Measurements from ENCODE around the gene DISP3.

DISP3 gene

DNA sequence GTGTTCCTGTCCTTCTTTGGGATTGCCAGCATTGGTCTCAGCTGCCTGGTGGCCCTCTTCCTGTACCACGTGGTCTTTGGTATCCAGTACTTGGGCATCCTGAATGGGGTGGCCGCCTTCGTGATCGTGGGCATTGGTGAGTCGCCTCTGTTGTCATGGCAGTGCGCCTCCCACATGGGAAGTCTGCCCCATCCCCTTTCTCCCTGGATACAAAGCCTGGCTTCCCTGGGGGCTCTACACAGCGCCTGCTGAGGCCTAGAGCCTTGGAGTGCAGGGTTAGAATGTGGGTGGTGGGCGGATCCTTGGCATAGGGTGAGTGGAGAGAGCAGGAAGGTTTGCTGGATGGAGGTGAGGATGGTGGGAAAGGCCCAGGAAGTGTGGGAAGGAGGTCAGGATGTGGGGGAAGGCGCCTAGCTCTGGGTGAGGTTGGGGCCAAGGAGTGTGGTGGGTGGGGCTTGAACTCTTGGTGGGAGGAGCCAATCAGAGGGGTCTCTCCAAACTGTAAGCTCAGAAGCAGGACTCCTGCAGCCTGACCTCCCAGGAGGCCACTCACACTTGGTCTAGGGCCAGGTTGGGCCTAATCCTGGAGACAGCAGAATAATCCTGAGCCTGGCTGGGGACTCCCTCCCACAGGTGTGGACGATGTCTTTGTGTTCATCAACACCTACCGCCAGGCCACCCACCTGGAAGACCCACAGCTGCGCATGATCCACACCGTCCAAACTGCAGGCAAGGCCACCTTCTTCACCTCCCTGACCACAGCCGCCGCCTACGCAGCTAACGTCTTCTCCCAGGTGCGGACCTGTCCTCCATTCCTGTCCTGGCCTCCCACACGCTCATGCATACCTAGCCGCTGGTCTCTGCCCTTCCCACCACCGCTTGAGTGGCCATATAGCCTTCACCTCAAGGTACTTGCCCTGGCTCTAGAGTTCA, 36.7 kb downstream of the DISP3 start:
- Histone ChIP-seq H3K4me3 (ENCODE audit: low read depth in 1 of 2, low read length in 1 of 2) (no peak overlapping the region), H3K9me3 (no peaks in the 10 kb centered on the region), H3K36me3 (no peaks in the 10 kb centered on the region), H3K4me1 (ENCODE audit: control insufficient read depth in 1 of 2, insufficient read depth in 1 of 2, low read depth in 1 of 2, low read length in 1 of 2) (no peaks in the 10 kb centered on the region), H3K27me3 (no peaks in the 10 kb centered on the region), H3K27ac (no peak overlapping the region)
- TF ChIP-seq, protein P1, sequence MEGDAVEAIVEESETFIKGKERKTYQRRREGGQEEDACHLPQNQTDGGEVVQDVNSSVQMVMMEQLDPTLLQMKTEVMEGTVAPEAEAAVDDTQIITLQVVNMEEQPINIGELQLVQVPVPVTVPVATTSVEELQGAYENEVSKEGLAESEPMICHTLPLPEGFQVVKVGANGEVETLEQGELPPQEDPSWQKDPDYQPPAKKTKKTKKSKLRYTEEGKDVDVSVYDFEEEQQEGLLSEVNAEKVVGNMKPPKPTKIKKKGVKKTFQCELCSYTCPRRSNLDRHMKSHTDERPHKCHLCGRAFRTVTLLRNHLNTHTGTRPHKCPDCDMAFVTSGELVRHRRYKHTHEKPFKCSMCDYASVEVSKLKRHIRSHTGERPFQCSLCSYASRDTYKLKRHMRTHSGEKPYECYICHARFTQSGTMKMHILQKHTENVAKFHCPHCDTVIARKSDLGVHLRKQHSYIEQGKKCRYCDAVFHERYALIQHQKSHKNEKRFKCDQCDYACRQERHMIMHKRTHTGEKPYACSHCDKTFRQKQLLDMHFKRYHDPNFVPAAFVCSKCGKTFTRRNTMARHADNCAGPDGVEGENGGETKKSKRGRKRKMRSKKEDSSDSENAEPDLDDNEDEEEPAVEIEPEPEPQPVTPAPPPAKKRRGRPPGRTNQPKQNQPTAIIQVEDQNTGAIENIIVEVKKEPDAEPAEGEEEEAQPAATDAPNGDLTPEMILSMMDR (IDR thresholded peaks at IDR 0.05): no peak

DNA sequence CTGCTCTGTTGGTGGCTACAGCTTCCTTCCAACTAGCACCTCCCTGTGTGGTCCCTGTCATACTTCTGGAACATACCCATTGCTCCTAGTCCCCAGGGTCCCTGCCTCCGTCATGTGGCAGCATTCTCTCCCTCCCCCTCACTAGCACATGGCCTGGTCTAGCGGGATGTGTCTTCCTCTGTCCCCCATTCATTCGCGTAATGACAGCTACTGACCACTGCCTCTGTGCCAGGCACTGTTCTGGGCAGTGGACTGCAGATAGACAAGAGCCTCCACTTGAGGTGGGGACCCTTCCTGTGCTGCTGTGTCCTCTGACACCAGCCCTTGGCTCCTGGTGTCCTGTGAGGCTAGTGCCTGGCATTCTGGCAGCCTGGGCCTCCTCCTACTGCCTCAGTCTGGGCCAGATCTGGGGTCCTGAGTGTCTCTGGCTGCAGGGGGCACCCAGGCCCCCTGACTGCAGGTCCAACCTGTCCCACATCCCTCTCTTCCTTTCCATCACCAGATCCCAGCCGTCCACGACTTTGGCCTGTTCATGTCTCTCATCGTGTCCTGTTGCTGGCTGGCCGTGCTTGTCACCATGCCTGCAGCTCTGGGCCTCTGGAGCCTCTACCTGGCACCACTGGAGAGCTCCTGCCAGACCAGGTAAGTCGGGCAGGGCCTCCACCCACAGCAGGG, 38.1 kb downstream of the DISP3 start:
- TF ChIP-seq, protein P1 (IDR thresholded peaks at IDR 0.05): no peak
- Histone ChIP-seq H3K36me3 (no peaks in the 10 kb centered on the region), H3K4me3 (ENCODE audit: low read depth in 1 of 2, low read length in 1 of 2) (no peak overlapping the region)

DNA sequence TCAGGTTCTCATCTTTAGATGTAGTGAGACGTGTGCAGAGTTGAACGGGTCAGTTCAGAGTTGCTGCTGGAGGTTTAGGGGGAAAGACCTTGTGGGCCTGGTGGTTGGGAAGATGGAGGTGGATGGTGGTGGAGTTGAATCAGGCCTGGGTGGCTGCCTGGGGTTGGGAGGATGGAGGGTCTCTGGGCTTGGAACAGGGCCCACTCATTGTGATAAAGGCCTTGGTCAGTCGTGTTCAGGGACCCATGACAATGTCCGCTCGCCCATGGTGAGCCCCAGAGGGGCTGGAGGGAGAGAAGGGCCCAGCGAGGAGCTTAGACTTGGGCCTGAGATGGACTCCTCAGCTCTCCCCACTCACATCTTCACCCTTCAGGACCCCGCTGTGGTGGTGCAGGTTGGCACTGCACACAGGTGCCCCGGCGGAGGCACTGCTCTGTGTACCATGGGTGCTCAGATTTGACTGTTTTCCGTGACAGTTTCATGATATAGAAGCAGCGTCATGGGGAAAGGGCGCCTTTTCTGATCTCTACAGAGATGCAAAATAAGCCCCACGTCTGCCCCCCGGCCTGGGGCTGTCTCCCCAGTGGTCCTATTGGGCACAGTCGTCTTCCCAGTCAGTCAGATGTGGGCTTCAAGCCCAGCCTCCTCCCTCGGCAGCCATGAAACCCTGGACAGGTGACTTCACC, 39.2 kb downstream of the DISP3 start:
- TF ChIP-seq, protein P1 (IDR thresholded peaks at IDR 0.05): no peak
- Histone ChIP-seq H3K4me1 (ENCODE audit: control insufficient read depth in 1 of 2, insufficient read depth in 1 of 2, low read depth in 1 of 2, low read length in 1 of 2) (no peaks in the 10 kb centered on the region), H3K27me3 (no peaks in the 10 kb centered on the region), H3K27ac (no peak overlapping the region), H3K9me3 (no peaks in the 10 kb centered on the region), H3K36me3 (no peaks in the 10 kb centered on the region), H3K4me3 (ENCODE audit: low read depth in 1 of 2, low read length in 1 of 2) (no peak overlapping the region)

More for the DNA sequence above, 38.1 kb downstream of the DISP3 start:
- H3K4me1 ChIP-seq (ENCODE audit: control insufficient read depth in 1 of 2, insufficient read depth in 1 of 2, low read depth in 1 of 2, low read length in 1 of 2): no peaks in the 10 kb centered on the region
- no peaks in the 10 kb centered on the region for H3K27me3 ChIP-seq
- no peak overlapping the region for H3K27ac ChIP-seq
- H3K9me3 ChIP-seq: no peaks in the 10 kb centered on the region

DNA sequence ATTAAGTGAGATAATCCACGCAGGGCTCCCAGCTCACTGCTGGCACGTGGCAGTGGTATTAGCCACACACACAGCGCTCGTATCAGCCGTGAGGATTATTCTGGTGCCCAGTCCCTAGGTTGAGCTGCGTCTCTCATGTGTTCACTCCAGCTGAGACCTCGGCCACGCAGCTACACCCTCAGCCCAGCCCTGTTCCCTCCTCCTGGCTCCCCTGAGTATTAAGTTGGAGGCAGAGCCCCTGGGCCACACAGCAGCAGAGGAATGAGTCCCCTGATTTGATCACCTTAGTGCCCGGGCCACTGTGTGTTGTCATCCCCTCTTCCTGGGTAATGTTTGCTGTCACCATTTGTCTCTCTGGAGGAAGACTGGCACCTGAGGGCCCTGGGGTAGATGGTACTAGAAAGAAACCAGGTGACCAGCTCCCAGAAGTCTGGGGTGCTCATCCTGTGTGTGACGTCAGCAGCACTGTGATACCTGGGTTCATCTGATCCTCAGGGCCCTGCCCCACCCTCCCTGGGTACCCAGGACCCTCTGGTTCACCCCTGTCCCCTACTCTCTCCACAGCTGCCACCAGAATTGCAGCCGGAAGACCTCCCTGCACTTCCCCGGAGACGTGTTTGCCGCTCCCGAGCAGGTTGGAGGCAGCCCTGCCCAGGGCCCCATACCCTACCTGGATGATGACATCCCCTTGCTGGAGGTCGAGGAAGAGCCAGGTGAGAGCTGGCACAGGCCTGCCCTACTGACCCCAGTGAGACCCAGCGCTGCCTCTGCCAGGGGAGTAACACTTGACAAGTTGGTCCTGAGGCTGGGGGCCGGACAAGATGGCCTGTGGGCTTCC, 40.1 kb downstream of the DISP3 start:
- TF ChIP-seq, protein P1 (IDR thresholded peaks at IDR 0.05): no peak
- no peaks in the 10 kb centered on the region for H3K36me3 ChIP-seq
- H3K4me1 ChIP-seq (ENCODE audit: control insufficient read depth in 1 of 2, insufficient read depth in 1 of 2, low read depth in 1 of 2, low read length in 1 of 2): no peaks in the 10 kb centered on the region
- H3K4me3 ChIP-seq (ENCODE audit: low read depth in 1 of 2, low read length in 1 of 2): no peak overlapping the region
- no peak overlapping the region for H3K27ac ChIP-seq
- H3K9me3 ChIP-seq: no peaks in the 10 kb centered on the region
- H3K27me3 ChIP-seq: no peaks in the 10 kb centered on the region

DNA sequence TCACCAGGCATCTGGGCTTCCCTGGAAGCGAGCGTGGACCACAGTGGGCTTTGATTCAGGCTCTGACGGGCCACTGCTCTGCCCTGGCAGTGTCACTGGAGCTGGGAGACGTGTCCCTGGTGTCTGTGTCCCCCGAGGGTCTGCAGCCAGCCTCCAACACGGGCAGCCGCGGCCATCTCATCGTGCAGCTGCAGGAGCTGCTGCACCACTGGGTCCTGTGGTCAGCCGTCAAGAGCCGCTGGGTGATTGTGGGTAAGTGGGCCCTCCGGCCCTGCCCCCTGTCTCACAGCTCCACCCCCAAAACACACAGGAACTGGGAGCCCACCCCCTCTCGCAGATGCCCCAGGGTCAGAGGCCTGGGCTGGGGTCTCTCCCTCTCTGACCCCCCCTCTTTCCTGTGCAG, 40.7 kb downstream of the DISP3 start:
- Histone ChIP-seq H3K27ac (no peak overlapping the region), H3K4me1 (ENCODE audit: control insufficient read depth in 1 of 2, insufficient read depth in 1 of 2, low read depth in 1 of 2, low read length in 1 of 2) (no peaks in the 10 kb centered on the region), H3K4me3 (ENCODE audit: low read depth in 1 of 2, low read length in 1 of 2) (no peak overlapping the region), H3K36me3 (no peaks in the 10 kb centered on the region), H3K9me3 (no peaks in the 10 kb centered on the region), H3K27me3 (no peaks in the 10 kb centered on the region)
- TF ChIP-seq, protein P1 (IDR thresholded peaks at IDR 0.05): no peak

Measured in neutrophil (primary cell).